ENCODE measurements around the gene GMPR2.
A peak's percentile ranks its signal among the peaks of the same experiment; 100 is the strongest.
"Not testable (repeated sequence)": the region's sequence is repeated elsewhere in the genome, so short reads cannot be mapped to it uniquely, and the experiment has no call there.

Gene GMPR2

DNA sequence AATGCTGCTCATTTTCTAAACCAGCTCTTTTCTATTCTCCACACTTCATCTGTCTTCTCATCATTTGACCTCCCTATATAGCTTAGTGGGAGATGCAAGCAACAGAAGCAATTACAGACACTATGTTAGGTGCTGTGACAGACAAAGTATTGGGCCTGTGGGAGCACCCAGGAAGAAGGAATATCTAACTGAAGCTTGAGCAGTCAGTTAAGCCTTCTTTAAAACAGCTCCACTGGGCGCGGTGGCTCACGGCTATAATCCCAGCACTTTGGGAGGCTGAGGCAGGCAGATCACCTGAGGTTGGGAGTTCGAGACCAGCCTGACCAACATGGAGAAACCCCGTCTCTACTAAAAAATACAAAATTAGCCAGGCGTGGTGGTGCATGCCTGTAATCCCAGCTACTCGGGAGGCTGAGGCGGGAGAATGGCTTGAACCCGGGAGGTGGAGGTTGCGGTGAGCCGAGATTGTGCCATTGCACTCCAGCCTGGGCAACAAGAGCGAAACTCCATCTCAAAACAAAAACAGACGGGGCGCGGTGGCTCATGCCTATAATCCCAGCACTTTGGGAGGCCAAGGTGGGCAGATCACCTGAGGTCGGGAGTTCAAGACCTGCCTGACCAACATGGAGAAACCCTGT lies 29.4 kb upstream of the GMPR2 start:
- not testable (repeated sequence) for DNase-seq

DNA sequence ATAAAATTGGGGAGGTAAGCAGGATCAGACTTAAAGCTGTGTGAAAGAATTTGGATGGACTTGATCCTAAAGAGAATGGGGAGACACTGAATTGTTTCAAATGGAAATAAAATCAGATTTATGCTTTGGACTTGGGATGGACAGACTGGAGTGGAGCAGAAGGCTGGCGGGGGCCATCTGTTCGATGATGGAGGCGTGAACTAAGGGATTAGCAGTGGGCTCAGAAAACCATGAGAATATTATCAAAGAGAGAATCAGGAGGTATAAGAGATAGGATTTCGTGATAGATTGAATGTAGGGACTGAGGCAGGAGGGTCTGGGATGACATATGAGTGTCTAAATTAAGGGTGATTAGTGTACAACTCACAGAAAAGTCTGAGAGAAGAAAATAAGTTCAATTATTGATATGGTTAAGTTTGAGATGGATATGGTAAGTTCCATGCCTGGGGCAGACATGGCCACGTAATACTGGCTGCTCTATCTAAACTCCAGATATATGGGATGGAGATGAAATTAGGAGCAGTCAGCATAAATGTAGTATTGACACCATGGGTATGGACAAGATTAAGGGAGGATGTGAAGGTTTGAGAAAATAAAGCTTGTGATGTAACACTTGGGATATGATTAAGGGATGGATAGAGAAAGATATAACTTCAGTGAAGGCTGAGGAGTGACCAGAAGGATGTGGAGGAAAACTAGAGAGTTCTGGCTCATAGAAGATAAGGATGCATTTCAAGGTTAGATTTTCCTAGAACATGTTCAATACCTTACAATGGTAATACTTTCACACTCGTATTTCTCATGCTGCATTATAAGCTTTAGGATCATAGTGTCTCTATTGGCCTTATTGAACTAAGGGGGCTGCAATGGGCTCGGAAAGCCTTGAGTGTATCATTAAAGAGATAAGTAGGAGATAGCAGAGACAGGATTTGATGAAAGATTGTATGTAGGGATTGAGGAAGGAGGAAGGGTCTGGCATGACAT lies 28.3 kb upstream of the GMPR2 start:
- DNase-seq, result no peak

DNA sequence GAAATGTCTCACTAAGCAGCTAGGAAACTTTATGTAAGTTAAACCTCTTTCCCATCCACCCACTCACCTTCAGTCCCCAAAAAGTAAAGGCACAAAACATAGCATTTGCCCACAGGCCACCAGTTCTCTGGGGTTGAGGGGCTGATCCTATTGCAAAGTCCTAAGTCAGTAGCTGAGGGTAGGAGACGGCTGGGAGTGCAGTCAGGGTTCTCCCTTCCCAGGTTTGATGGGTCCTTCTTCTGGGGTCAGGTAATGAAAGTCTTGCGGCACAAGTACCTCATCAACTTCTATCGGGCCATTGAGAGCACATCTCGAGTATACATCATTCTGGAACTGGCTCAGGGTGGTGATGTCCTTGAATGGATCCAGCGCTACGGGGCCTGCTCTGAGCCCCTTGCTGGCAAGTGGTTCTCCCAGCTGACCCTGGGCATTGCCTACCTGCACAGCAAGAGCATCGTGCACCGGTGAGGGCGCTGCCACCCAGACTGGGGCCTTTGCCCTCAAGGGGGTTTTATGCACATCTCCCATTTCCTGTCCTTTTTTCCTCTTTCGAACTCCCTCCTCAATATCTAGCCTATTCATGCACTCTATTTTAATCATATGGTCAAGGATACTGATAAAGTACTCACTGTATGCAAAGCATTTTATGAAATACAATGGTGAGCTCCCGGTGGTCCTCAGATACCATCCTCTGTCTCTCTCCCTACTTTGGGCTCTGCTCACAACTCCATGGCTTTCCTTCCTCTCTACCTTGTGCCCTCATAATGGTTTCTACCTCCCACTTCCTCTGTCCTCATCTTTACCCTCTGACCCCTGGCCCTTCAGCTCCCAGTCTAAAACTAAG lies 26.2 kb upstream of the GMPR2 start:
- no peak for DNase-seq

DNA sequence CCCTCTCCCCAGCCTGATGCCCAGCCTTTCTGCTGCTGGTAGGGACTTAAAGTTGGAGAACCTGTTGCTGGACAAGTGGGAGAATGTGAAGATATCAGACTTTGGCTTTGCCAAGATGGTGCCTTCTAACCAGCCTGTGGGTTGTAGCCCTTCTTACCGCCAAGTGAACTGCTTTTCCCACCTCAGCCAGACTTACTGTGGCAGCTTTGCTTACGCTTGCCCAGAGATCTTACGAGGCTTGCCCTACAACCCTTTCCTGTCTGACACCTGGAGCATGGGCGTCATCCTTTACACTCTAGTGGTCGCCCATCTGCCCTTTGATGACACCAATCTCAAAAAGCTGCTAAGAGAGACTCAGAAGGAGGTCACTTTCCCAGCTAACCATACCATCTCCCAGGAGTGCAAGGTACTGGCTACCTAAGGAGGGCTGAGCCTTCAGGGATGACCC lies 25.6 kb upstream of the GMPR2 start:
- no peak for DNase-seq

DNA sequence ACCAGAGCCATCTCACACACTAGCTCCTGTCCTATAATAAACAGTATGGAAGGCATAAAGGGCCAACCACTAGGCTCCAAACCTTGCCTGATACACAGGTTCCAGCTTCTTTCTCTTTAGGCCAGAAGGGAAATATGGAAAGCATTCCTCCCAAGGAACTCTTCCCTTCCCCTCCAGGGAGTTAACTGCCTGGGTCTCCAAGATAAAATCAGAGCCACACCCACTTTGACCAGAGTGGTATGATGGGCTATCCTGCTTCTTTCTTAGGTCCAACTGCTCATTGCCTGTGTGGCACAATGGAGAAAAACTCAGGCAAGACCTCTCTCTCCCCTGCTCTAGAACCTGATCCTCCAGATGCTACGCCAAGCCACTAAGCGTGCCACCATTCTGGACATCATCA lies 25.1 kb upstream of the GMPR2 start:
- DNase-seq, result no peak

DNA sequence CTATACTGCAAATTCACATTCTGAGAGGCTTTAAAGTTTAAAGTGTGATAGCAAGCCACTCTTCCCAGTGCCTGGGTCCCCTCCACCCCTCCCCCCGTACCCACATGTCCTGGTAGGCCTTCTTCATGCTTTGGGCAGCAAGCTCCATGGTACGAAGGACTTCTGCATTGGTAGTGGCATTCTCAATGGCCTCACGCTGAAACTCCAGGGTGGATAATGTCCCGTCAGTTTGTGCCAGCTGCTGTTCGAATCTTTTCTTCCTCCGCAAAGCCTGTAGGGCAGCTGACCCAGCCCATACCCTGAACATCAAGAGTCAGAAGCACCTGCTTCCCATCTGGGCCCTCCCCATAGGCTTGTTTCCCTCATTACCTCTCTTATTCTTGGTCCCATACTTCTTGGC lies 21.4 kb upstream of the GMPR2 start:
- no peak for DNase-seq

DNA sequence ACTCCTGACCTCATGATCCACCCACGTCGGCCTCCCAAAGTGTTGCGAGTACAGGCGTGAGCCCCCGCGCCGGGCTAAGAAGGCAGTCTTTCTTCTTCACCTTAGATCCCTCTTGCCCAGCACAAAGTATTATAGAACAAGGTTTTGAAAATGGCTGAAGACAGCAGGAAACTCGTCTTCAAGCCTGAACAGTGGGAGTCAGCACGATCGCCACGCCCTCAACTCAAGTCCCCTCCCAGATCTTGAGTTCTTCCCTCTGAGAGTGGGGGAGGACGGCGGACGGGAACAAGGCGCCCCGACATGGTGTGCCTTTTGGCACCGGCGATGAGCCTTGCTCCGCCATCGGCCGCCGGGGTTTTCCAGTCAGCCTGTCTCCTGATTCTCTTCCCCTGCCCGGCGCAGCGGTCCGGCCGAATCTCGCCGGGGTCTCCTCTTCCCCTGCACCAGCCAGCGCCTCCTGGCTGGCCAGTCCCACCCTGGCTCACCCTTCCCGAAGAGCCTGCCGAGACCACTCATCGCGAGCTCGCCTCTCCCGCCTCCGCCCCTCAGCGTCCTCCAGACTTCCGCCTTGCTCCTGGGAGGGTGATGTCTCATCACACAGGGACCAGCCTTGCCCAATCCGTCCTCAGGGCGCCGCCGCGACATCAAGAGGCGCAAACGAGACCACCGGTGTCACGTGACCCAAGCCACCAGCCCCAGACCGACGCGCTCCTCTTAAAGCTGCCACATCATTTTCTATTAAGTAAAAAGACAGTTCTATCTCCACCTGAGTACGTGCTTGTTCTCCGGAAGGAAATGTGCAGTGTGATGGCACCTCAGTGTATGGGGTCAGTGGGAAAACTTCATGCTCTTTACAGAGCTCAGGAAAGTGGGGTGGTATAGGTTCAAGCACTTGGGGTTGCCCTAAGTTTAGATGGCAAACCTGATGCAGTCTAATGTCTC lies 19.5 kb upstream of the GMPR2 start, which contains the start of gene CHMP4A:
Gene CHMP4A (minus strand): TSS at position 565 of the 942 bp plus-strand sequence. CDS start 49 bp downstream, at position 516.
- peak; percentile 91 for DNase-seq

DNA sequence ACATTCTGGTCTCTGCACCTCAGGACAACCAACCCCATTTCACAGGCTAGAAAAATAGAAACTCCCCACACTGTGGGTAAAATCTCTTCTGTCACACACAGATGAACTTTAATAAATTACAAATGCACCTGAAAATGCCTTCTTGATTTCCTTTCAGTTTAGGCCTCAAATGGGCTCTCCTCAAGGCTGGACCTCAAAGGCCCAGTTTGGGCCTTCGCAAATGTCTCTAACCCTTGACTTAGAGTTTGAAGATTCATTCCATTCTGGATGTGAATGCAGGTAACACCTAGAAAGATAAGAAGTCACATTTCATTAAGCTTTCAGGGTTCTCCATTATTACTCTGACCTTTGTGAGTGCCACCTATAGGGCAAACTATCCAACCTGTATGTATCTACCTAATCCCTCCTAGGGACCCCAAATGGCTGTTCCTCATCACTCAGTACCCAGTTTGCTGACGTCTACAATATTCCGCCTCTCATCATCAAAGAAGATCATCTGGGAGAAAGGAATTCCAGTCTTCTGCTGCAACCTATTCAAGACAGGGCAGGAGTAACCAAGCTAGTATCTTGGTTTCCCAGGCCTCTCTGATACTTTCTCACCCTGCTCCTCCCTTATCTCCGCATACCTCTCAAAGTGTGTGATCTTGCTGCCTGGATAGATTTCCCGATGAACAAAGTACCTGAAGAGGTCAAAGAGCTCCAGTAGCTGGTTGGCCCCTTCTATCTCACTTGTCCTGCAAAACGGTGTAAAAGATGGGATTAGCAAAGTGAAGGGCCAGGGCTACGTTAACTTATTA lies 18.7 kb upstream of the GMPR2 start:
- DNase-seq, result no peak

DNA sequence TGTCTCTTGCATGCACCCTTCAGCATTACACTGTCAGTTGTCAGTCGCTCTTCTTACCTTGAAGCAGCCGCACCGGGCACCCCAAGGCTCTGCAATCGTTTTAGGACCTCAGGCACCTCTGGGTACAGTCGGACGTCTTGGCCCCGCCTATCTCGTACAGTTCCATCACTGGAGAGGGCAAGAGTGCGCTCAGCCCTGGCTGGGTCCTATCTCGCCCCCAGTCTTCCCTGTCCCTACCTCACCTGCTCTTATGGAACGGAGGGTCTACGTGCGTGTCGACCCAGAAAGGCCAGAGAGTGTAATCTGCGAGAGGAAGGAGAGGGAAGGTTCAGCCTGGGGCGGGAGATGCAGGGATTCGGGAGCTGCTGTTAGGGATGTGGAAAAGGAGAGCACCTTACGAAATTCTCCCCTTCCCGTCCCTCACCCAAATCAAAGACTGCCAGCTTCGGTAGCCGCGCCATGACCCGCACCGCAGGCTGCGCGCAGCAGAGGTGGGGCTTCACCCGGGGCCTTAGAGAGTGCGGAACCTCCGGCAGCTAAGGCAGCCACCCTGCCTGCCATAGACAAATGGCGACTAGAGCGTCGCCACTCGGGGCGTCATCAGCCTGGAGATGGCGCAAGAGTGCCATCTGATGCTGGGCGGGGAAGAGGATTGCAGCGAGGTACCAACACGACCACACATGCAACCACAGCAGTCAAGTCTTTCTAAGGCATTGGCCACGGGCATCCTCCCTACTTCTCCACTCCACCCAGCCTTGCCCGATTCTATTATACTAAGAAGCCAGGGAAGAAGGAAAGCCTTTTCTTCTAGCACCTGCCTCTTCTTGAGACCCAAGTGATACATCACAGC lies 17.0 kb upstream of the GMPR2 start, which contains the start of gene MDP1:
Gene MDP1 (minus strand): TSS at position 572 of the 850 bp plus-strand sequence. CDS start 111 bp downstream, at position 461.
- peak; percentile 79 for DNase-seq

DNA sequence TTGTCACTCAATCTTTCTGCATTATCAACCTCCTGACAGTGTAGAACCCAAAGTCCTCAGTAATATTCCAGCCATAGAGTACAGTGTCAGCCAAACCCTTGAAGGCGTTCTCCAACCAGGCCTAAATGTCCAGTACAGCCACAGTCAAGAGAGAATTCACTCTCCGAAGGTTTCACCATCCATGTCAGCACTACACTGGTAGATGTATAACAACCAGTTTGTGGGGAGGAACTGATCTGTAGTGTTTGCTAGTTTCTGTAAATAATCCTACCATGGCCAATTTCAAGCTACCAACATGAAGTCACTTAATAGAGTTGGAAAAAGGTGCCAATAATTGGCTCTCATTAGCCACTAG lies 16.4 kb upstream of the GMPR2 start:
- no peak for DNase-seq

DNA sequence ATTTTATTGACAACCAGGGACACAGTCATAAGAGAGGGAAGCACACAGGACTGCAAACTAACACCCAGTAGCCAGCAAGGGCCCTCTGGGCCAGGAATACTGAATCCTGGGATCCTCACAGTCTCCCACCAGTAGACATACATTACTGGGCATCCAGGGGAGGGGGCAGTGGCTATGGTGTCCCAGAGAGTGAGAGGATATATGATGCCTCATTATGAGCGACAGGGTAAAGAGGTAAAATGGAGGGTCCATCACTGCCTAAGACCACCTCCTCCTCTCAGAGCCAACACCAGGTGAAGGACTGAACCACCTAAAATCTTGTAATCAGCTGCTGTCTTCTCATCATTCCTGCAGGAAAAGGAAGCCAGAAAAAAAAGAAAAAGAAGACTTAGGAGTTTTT lies 15.9 kb upstream of the GMPR2 start:
- not testable (repeated sequence) for DNase-seq

DNA sequence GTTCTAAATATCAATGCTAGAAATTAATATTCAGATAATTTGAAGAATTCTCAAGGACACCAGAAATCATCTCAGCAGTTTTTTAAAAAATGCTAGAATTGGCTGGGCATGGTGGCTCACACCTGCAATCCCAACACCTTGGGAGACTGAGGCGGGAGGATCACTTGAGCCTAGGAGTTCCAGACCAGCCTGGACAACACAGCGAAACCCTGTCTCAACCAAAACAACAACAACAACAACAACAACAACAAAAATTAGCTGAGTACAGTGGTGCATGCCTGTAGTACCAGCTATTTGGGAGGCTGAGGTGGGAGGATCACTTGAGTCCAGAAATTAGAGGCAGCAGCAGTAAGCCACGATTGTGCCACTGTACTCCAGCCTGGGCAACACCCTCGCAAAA lies 13.6 kb upstream of the GMPR2 start:
- DNase-seq, result no peak

DNA sequence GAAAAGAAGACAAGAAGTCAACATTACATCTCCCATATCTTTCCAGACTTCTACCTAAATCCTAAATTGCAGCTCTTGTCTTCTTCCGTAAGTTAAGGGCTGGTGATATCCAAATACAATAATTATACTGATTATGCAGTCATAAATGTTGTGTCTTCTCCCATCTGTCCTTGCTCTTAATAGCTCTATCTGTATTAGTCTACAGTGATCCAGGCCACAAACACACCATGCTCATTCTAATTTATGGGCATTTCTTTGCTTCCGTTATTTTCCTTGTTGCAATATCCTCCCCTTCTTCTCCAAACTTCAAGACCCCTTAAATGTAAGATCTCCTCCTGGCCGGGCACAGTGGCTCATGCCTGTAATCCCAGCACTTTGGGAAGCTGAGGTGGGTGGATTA lies 13.2 kb upstream of the GMPR2 start:
- no peak for DNase-seq

DNA sequence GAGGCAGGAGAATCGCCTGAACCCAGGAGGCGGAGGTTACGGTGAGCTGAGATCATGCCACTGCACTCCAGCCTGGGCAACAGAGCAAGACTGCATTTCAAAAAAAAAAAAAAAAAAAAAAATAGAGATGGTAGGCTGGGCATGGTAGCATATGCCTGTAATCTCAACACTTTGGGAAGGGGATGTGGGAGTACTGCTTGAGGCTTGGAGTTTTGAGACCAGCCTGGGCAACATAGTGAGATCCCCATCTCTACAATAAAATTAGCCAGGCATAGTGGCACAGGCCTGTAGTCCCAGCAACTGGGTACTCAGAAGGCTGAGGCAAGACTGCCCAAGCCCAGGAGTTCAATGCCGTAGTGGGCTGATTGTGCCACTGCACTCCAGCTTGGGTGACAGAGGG lies 9.7 kb upstream of the GMPR2 start:
- not testable (repeated sequence) for DNase-seq

DNA sequence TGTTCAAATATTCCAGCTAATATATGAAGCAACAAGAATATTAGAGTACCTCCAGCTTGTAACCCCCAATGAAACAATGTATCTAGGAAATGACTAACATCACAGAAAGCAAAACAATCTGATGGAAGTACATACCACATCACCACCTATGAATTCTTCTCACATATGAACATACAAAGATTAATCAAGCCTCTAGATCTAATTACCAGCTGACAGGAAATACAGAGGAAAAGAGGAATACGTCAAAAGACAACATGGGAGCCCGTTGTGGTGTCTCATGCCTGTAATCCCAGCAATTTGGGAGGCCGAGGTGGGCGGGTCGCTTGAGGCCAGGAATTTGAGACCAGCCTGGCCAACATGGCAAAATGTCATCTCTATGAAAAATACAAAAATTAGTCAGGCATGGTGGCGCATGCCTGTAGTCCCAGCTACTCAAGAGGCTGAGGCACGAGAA lies 8.1 kb upstream of the GMPR2 start:
- DNase-seq, result no peak

DNA sequence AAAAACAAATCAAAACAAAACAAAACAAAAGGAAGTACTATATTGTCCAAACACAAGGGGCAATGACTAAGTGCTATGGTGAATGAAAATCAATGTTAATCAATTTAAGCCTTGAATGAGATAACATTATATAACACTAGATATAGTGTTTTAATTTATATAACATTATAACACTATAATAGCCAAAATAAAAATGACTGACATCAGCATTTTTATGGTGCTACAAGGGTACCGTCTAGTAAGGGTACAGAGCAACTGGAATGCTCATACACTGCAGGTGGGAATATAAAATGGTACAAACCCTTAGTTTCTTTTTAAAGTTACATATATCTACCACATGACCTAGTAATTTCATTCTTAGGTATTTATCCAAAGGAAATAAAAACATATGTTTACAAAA lies 6.3 kb upstream of the GMPR2 start:
- DNase-seq, result no peak

DNA sequence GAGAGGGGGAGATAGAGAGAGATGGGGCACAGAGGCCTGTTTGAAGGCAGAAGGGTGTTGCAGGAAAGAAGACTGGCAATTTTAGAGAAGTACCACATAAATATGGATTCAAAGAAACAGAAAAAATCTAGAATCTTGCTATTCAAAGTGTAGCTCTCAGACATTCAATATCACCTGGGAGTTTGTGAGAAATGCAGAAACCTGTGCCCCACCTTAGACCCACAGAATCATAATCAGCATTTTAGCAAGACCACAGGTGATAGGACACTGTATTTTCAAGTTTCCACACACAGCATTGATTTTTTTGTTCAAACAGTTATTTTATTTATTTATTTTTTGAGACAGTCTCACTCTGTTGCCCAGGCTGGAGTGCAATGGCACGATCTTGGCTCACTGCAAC lies 3.8 kb upstream of the GMPR2 start:
- DNase-seq, result no peak

DNA sequence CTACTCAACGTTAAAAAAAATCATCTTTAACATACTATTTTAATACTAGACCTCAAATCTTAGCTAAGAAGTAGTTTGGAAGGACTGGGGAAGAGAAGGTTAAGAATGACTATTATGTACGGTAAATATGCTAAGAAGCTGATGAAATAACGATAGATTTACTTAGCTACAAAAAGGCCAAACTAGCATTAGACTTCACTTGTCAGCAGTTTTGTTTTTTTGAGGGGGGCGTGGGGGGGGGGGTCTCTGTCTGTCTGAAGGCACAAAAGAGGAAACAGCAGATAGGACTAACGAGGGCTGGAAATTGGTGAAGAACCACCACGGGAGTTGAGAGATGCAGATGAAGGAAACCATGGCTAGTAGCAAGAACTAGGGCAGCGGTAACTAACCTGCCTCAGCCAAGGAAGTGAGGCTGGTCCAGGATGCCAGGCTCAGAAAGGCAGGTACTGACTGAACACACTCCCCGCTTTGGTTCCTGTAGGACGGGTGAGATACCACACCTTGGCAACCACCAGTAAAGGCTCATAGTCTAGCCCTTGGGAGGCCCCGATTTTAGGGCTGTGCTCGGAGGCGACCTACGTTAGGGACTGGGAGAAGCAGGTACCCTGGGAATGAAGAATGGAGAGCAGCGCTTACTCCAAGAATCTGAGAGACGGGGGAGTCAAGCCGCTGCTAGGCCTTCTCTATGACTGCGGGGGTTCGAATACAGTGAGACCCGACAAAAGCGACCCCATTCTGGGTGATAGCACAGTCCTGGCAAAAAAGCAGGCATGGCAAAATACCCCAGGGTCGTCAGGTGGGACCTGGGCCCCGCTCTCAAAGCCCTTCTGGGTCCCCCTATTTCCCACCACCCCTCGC lies 1.2 kb upstream of the GMPR2 start:
- DNase-seq, result no peak

DNA sequence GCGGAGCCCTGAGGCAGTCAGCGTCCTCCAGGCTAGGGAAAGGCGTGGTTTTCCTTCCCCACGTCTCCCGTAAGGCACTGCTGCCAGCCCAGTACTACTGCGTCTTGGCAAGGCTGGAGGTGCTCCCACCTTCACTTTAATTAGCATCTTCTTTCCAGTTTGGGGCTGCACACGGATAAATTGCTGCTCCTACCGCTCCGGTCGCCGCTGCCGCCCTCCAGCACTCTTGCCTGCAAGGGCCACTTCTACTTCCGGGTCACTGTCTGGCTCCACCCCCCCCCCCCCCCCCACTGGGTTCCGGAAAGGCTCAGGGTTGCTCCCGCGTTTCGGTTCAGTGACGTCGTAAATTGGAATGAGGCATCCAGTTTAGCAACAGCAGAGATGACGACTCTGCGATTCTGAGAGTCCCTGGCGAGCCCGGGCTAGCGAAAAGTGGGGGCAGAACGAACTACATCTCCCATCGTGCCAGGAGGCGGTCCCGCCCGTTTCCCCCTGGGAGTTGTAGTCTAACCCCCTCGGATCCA lies 546 bp upstream of the GMPR2 start, which contains the start of gene NEDD8:
Gene NEDD8 (minus strand): TSS at position 247 of the 524 bp plus-strand sequence. CDS start 100 bp downstream, at position 147.
- peak; percentile 78 for DNase-seq

Data from activated CD4-positive, CD25-positive, alpha-beta regulatory T cell treated with anti-CD3 and anti-CD28 coated beads, Interleukin-2, amount 50 U/mL, for 72 hours (primary cell).